ENCODE measurements around the gene SIAH2. TPM values are rescaled to one million over a fixed set of nuclear protein-coding genes. Genes with fewer than 3 reads are reported as not detected.

SIAH2 gene
- total and polyA plus RNA-seq, 9 of the 15 experiments (the other 6 are each of a cell fraction or from before 2014, with no cell fraction given), result 4.8 to 39.0 (median 29.9) TPM

DNA sequence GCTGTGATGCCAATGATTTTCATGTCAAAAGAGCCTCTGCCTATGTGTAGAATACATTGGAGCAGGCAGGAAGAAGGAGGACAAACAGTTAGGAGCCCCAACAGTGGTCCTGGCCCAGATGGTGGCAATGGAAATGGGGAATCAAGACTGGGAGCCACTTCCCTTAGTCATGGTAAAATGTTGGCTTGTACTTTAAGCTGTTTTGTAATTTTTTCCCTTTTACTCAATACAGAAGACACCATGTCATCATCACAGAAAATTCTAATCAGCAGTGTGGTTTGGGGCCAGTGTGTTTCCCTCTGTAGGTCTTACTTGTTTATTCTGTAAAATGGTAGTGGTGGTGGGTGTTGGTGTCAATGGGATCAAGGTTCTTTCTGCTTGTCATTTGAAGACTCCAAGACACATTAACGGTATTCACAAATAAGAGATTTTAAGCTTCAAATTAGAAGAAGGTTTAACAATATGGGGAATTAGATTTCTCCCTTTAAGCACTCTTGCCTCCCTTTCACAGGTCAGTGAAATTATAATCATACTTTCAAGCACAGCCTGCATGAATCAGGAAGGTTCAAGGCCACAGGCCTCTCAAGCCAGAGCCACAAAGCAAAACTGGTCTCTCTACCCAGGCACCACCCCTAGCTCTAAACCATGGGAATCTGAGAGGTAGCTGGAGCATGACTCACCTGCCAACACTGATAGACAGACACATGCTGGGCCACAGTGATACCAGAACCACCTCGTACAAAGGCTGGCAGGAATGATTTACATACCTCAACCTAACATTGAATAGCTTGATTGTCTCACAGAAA is 24.9 kb downstream of the SIAH2 start (continued):
- TF ChIP-seq ZKSCAN8 (CRISPR knock-in tag; IDR thresholded peaks at IDR 0.05) (0 out of 2 replicates have a peak, but pooled peaks have one; percentile 32), PYGO2 (tag; IDR thresholded peaks at IDR 0.05) (no peak), MEIS2 (IDR thresholded peaks at IDR 0.05; ENCODE audit: partially characterized antibody) (peak; percentile 94), SMARCA4 (IDR thresholded peaks at IDR 0.05) (peak; percentile 96), L3MBTL2 (IDR thresholded peaks at IDR 0.05) (peak; percentile 45; the same call in 1 of the 2 replicates), ZNF589 (CRISPR knock-in tag; IDR thresholded peaks at IDR 0.05; ENCODE audit: low read depth) (peak; percentile 22; the same call in 1 of the 2 replicates), ZNF175 (CRISPR knock-in tag; IDR thresholded peaks at IDR 0.05; ENCODE audit: low read depth) (0 out of 2 replicates have a peak, but pooled peaks have one; percentile 34), POLR2AphosphoS5 (IDR thresholded peaks at IDR 0.05; ENCODE audit: control insufficient read depth, insufficient read depth, low read depth, low read length) (peak; percentile 95), CBFA2T2 (conservative IDR thresholded peaks at IDR 0.05) (peak; percentile 92), UBTF (IDR thresholded peaks at IDR 0.05; ENCODE audit: borderline replicate concordance in 1 of 2, low read depth in 2 of 2, low read length in 2 of 2) (peak in 1 of 2 experiments; percentile 61; a peak in 1 of 4 replicates), KLF16 (IDR thresholded peaks at IDR 0.05) (peak; percentile 81; the same call in 1 of the 2 replicates), MYNN (IDR thresholded peaks at IDR 0.05) (peak; percentile 74), MYNN (CRISPR knock-in tag; IDR thresholded peaks at IDR 0.05) (no peak), NCOR1 (IDR thresholded peaks at IDR 0.05) (peak; percentile 89), ZNF764 (CRISPR knock-in tag; IDR thresholded peaks at IDR 0.05; ENCODE audit: low read depth) (no peak), FOXM1 (IDR thresholded peaks at IDR 0.05; ENCODE audit: low read depth) (peak; percentile 63; the same call in 1 of the 2 replicates), FOXM1 (CRISPR knock-in tag; IDR thresholded peaks at IDR 0.05; ENCODE audit: low read depth) (no peak), U2AF2 (optimal IDR thresholded peaks at IDR 0.05; ENCODE audit: low read depth, low read length) (no peak), PRPF4 (IDR thresholded peaks at IDR 0.05; ENCODE audit: insufficient read depth, low read depth, low read length, poor library complexity, severe bottlenecking) (no peak), CREM (IDR thresholded peaks at IDR 0.05; ENCODE audit: low read depth) (peak; percentile 41; the same call in 1 of the 2 replicates), ARID1B (IDR thresholded peaks at IDR 0.05) (peak; percentile 96), ZNF584 (CRISPR knock-in tag; IDR thresholded peaks at IDR 0.05; ENCODE audit: low read depth) (0 out of 2 replicates have a peak, but pooled peaks have one; percentile 23), FOSL1 (tag; conservative IDR thresholded peaks at IDR 0.05) (peak; percentile 92), TEAD4 (IDR thresholded peaks at IDR 0.05; ENCODE audit: low read length) (peak; percentile 91), TEAD4 (CRISPR knock-in tag; IDR thresholded peaks at IDR 0.05; ENCODE audit: borderline replicate concordance) (no peak), SOX6 (IDR thresholded peaks at IDR 0.05) (peak; percentile 82)
